ENCODE data around the gene TMEM258.

TMEM258 gene

GRCh38 chr11:61778920-61779650 lies 13.3 kb downstream of the TMEM258 start (continued):
- TF ChIP-seq PATZ1 (CRISPR knock-in tag; IDR thresholded peaks at IDR 0.05; ENCODE audit: borderline replicate concordance) = no peak
- TF ChIP-seq CSDC2 (CRISPR knock-in tag; IDR thresholded peaks at IDR 0.05) = no peak

- ATAC-seq = no peak
- no peak for TF ChIP-seq ZFP30 (CRISPR knock-in tag; IDR thresholded peaks at IDR 0.05)
- no peak for TF ChIP-seq PATZ1 (CRISPR knock-in tag; IDR thresholded peaks at IDR 0.05; ENCODE audit: borderline replicate concordance)
- TF ChIP-seq TCF4 (CRISPR knock-in tag; IDR thresholded peaks at IDR 0.05; ENCODE audit: borderline replicate concordance) = no peak
- TF ChIP-seq ESRRG (CRISPR knock-in tag; IDR thresholded peaks at IDR 0.05) = no peak
- no peak for TF ChIP-seq GLIS3 (CRISPR knock-in tag; IDR thresholded peaks at IDR 0.05)
- no peak for TF ChIP-seq ZNF565 (CRISPR knock-in tag; conservative IDR thresholded peaks at IDR 0.05; ENCODE audit: low read depth)
- no peak for TF ChIP-seq TSHZ2 (CRISPR knock-in tag; IDR thresholded peaks at IDR 0.05)
- TF ChIP-seq RARB (CRISPR knock-in tag; IDR thresholded peaks at IDR 0.05) = no peak
- no peak for TF ChIP-seq OSR1 (CRISPR knock-in tag; IDR thresholded peaks at IDR 0.05)
- no peak for TF ChIP-seq ZC3H10 (CRISPR knock-in tag; IDR thresholded peaks at IDR 0.05)
- TF ChIP-seq ZFP3 (CRISPR knock-in tag; IDR thresholded peaks at IDR 0.05) = no peak
- no peak for TF ChIP-seq ZNF8 (CRISPR knock-in tag; IDR thresholded peaks at IDR 0.05)
- TF ChIP-seq ISL1 (CRISPR knock-in tag; IDR thresholded peaks at IDR 0.05) = no peak
- TF ChIP-seq ARNTL (CRISPR knock-in tag; IDR thresholded peaks at IDR 0.05; ENCODE audit: borderline replicate concordance, low read depth) = no peak
These were observed 14.0 kb downstream of the TMEM258 start for GRCh38 chr11:61778357-61778886.

GRCh38 chr11:61777234-61778090 lies 14.9 kb downstream of the TMEM258 start:
- ATAC-seq = no peak
- TF ChIP-seq TSHZ2 (CRISPR knock-in tag; IDR thresholded peaks at IDR 0.05) = no peak
- TF ChIP-seq GLIS3 (CRISPR knock-in tag; IDR thresholded peaks at IDR 0.05) = no peak
- TF ChIP-seq ZC3H10 (CRISPR knock-in tag; IDR thresholded peaks at IDR 0.05) = no peak
- no peak for TF ChIP-seq ESRRG (CRISPR knock-in tag; IDR thresholded peaks at IDR 0.05)
- TF ChIP-seq CSRNP3 (CRISPR knock-in tag; IDR thresholded peaks at IDR 0.05) = no peak
- TF ChIP-seq ARNTL (CRISPR knock-in tag; IDR thresholded peaks at IDR 0.05; ENCODE audit: borderline replicate concordance, low read depth) = no peak
- TF ChIP-seq CREB5 (CRISPR knock-in tag; IDR thresholded peaks at IDR 0.05; ENCODE audit: low read depth) = no peak
- no peak for TF ChIP-seq BACH2 (CRISPR knock-in tag; IDR thresholded peaks at IDR 0.05; ENCODE audit: borderline replicate concordance)
- no peak for TF ChIP-seq OSR1 (CRISPR knock-in tag; IDR thresholded peaks at IDR 0.05)
- TF ChIP-seq RARB (CRISPR knock-in tag; IDR thresholded peaks at IDR 0.05) = no peak
- no peak for TF ChIP-seq TCF4 (CRISPR knock-in tag; IDR thresholded peaks at IDR 0.05; ENCODE audit: borderline replicate concordance)
- no peak for TF ChIP-seq TOX (CRISPR knock-in tag; IDR thresholded peaks at IDR 0.05; ENCODE audit: borderline replicate concordance)
- TF ChIP-seq PATZ1 (CRISPR knock-in tag; IDR thresholded peaks at IDR 0.05; ENCODE audit: borderline replicate concordance) = no peak
- TF ChIP-seq ZNF8 (CRISPR knock-in tag; IDR thresholded peaks at IDR 0.05) = no peak
- no peak for TF ChIP-seq SNAI2 (CRISPR knock-in tag; IDR thresholded peaks at IDR 0.05)
- TF ChIP-seq ZFP30 (CRISPR knock-in tag; IDR thresholded peaks at IDR 0.05) = no peak
